HepG2 (cell line): ENCODE measurements around the gene PTPRQ. TPM values are rescaled to one million over a fixed set of nuclear protein-coding genes. Genes with fewer than 3 reads are reported as not detected.

Experiments
- ATAC-seq: fragments of 200-7000 bp; cut with Tn5 transposase; 3 replicates; pipeline ENCODE4 v1.9.1; 2020; ENCODE audit warnings: mild to moderate bottlenecking, moderate library complexity
- BruUV-seq: library from RNA; stranded (reverse); fragments of 400-500 nt; replicated peaks from 2 replicates; lab custom pipeline; 2021; lab: Mats Ljungman, UMichigan
- CTCF ChIA-PET: fragments of 300-600 bp; formaldehyde crosslinking; extraction: SDS; loops from one replicate; lab custom pipeline; 2021; ENCODE audit warnings: low total read pairs, inconsistent platforms, low intra/inter-chr PET ratio; lab: Yijun Ruan, JAX
- POLR2A ChIA-PET: fragments of 350-600 bp; sonication (Branson Sonifier 250); formaldehyde crosslinking; loops from one replicate; lab custom pipeline; 2020; ENCODE audit warnings: antibody characterized with exemption, inconsistent platforms; lab: Yijun Ruan, JAX
- DNase-seq: peaks from one replicate; pipeline ENCODE4 v3.0.0-alpha.2; 2015; ENCODE audit warnings: low spot score
- FAIRE-seq: peaks from 3 replicates; lab custom pipeline; 2011; peaks lifted over from hg19 to GRCh38; lab: Jason Lieb, UNC
- H2AFZ ChIP-seq: one replicate; pipeline ENCODE4 v1.6.1; 2011; ENCODE audit warnings: low read length, inconsistent platforms
- H3K27ac ChIP-seq: fragments of 300-600 bp; 3 replicates; pipeline ENCODE4 v1.8.0; 2011; ENCODE audit warnings: mixed run types, mild to moderate bottlenecking, mixed read lengths, low read length, inconsistent platforms; ENCODE audit not compliant: insufficient read depth; ENCODE audit errors: extremely low read length
- H3K27me3 ChIP-seq, 2 experiments: fragments of 200-600 bp in 1 of 2; 2 replicates in 1 of 2; 3 replicates in 1 of 2; pipeline versions ENCODE4 v1.6.0 to v1.8.0; 2011; ENCODE audit warnings: low read length in 2 of 2, mild to moderate bottlenecking in 2 of 2, moderate library complexity in 2 of 2, inconsistent platforms in 1 of 2; ENCODE audit not compliant: insufficient read depth in 2 of 2, control insufficient read depth in 1 of 2
- H3K36me3 ChIP-seq, 2 experiments: fragments of 200-600 bp in 1 of 2; replicated peaks in 1 of 2; 2 replicates in 1 of 2; 3 replicates in 1 of 2; pipeline versions ENCODE4 v1.5.1 to v1.8.0; 2011; ENCODE audit warnings: low read length in 2 of 2, inconsistent platforms in 1 of 2; ENCODE audit not compliant: insufficient read depth in 2 of 2, control insufficient read depth in 1 of 2
- H3K4me1 ChIP-seq: 2 replicates; pipeline ENCODE4 v1.5.1; 2012; ENCODE audit warnings: low read length, inconsistent platforms; ENCODE audit not compliant: insufficient read depth
- H3K4me2 ChIP-seq: 2 replicates; pipeline ENCODE4 v1.6.0; 2011; ENCODE audit warnings: low read depth, low read length, inconsistent platforms
- H3K4me3 ChIP-seq, 3 experiments: fragments of 200-600 bp in 1 of 3; sonication (generic), shearing (Covaris generic) in 1 of 3; replicated peaks in 1 of 3; 2 replicates each; pipeline ENCODE4 v1.5.1; 2011 to 2016; ENCODE audit warnings: low read length in 3 of 3, inconsistent platforms in 2 of 3, low read depth in 2 of 3, mild to moderate bottlenecking in 2 of 3, control low read depth in 1 of 3, mixed read lengths in 1 of 3; ENCODE audit not compliant: insufficient read depth in 1 of 3
- H3K79me2 ChIP-seq: one replicate; pipeline ENCODE4 v1.6.1; 2011; ENCODE audit warnings: low read length, inconsistent platforms; ENCODE audit not compliant: insufficient read depth
- H3K9ac ChIP-seq: 2 replicates; pipeline ENCODE4 v1.6.0; 2011; ENCODE audit warnings: mild to moderate bottlenecking, low read depth, low read length, inconsistent platforms; ENCODE audit not compliant: insufficient read depth
- H3K9me3 ChIP-seq: 2 replicates; pipeline ENCODE4 v1.5.1; 2012; ENCODE audit warnings: mild to moderate bottlenecking, low read length
- H4K20me1 ChIP-seq: 2 replicates; pipeline ENCODE4 v1.6.0; 2011; ENCODE audit warnings: inconsistent platforms, mild to moderate bottlenecking, low read length, moderate library complexity; ENCODE audit not compliant: insufficient read depth
- EHMT2 ChIP-seq: fragments of 200-600 bp; sonication (generic); IDR thresholded peaks from 2 replicates; pipeline ENCODE4 v1.7.0; 2017; ENCODE audit warnings: antibody characterized with exemption, low read depth, low read length, borderline replicate concordance
- FOXP4 ChIP-seq: sonication (generic); formaldehyde crosslinking; IDR thresholded peaks from 2 replicates; pipeline ENCODE4 v1.4.0; 2020; ENCODE audit warnings: missing genetic modification reagents
- HIC2 ChIP-seq: sonication (generic); formaldehyde crosslinking; IDR thresholded peaks from 2 replicates; pipeline ENCODE4 v1.9.0; 2022; ENCODE audit warnings: low read depth, missing genetic modification reagents
- KAT7 ChIP-seq: IDR thresholded peaks from 2 replicates; pipeline ENCODE4 v1.6.1; 2018; ENCODE audit warnings: borderline replicate concordance, missing compliant biosample characterization
- MAFG ChIP-seq: sonication (generic); formaldehyde crosslinking; IDR thresholded peaks from 2 replicates; pipeline ENCODE4 v1.5.1; 2020; ENCODE audit warnings: mild to moderate bottlenecking, missing genetic modification reagents
- MBD4 ChIP-seq: IDR thresholded peaks from 2 replicates; pipeline ENCODE4 v1.6.1; 2012; ENCODE audit warnings: low read length, inconsistent platforms, borderline replicate concordance
- MIXL1 ChIP-seq: IDR thresholded peaks from 2 replicates; pipeline ENCODE4 v1.6.1; 2016
- NAIF1 ChIP-seq: sonication (generic); formaldehyde crosslinking; IDR thresholded peaks from 2 replicates; pipeline ENCODE4 v1.5.0; 2020; ENCODE audit warnings: mild to moderate bottlenecking, missing genetic modification reagents, borderline replicate concordance
- NFE2 ChIP-seq: sonication (generic); formaldehyde crosslinking; IDR thresholded peaks from 2 replicates; pipeline ENCODE4 v1.4.0; 2020; ENCODE audit warnings: missing genetic modification reagents
- PRDM4 ChIP-seq: sonication (generic); formaldehyde crosslinking; IDR thresholded peaks from 2 replicates; pipeline ENCODE4 v1.9.0; 2021; ENCODE audit warnings: missing genetic modification reagents, borderline replicate concordance
- REL ChIP-seq: sonication (generic); formaldehyde crosslinking; conservative IDR thresholded peaks from 2 replicates; pipeline ENCODE4 v1.8.0; 2022; ENCODE audit warnings: mild to moderate bottlenecking, missing genetic modification reagents, moderate library complexity
- RFXAP ChIP-seq: sonication (generic); formaldehyde crosslinking; IDR thresholded peaks from 2 replicates; pipeline ENCODE4 v1.4.0; 2020; ENCODE audit warnings: missing genetic modification reagents, borderline replicate concordance
- THYN1 ChIP-seq: sonication (generic); formaldehyde crosslinking; IDR thresholded peaks from 2 replicates; pipeline ENCODE4 v1.8.1; 2023; ENCODE audit warnings: low read depth, mild to moderate bottlenecking, moderate library complexity, missing genetic modification reagents, borderline replicate concordance
- ZBTB42 ChIP-seq: sonication (generic); formaldehyde crosslinking; IDR thresholded peaks from 2 replicates; pipeline ENCODE4 v1.5.0; 2020; ENCODE audit warnings: mild to moderate bottlenecking, missing genetic modification reagents
- ZMYM2 ChIP-seq: sonication (generic); formaldehyde crosslinking; IDR thresholded peaks from 2 replicates; pipeline ENCODE4 v1.8.0; 2022; ENCODE audit warnings: mild to moderate bottlenecking, missing genetic modification reagents
- ZNF430 ChIP-seq: sonication (generic); formaldehyde crosslinking; IDR thresholded peaks from 2 replicates; pipeline ENCODE4 v1.9.0; 2021; ENCODE audit warnings: mild to moderate bottlenecking, missing genetic modification reagents
- ZNF451 ChIP-seq: sonication (generic); formaldehyde crosslinking; IDR thresholded peaks from 2 replicates; pipeline ENCODE4 v1.5.0; 2020; ENCODE audit warnings: mild to moderate bottlenecking, missing genetic modification reagents
- ZNF510 ChIP-seq: sonication (generic); formaldehyde crosslinking; IDR thresholded peaks from 2 replicates; pipeline ENCODE4 v1.4.0; 2020; ENCODE audit warnings: low read depth, mild to moderate bottlenecking, missing genetic modification reagents
- WGBS: methylation state at CpG from one replicate; pipeline ENCODE4 v1.1.6; 2017; ENCODE audit warnings: low lambda C conversion rate; 5-methylcytosine and 5-hydroxymethylcytosine counted together
- in situ Hi-C: cut with HindIII; loops from 2 replicates; pipeline ENCODE4 v1.10.0; 2017; ENCODE audit warnings: low pct_unique_long_range_greater_than_20kb; ENCODE audit not compliant: extremely low pct_ligation_motif_present
- intact Hi-C: fragments of 100-400 bp; cut with micrococcal nuclease; formaldehyde crosslinking; loops from one replicate; pipeline ENCODE4 v1.10.0; 2022; ENCODE audit not compliant: unreplicated experiment
- polyA plus RNA-seq, 8 experiments: library from polyadenylated mRNA; depleted of rRNA in 3 of 8; stranded (reverse) in 7 of 8; unstranded in 1 of 8; fragments of >200 nt; fragmentation: Illumina TruSeq in 4 of 8; extraction: Trizol in 4 of 8; gene quantifications; 2 replicates each; pipeline versions ENCODE4 v1.2.1 to v1.2.3, GENCODE V29; 2011 to 2016; ENCODE audit warnings: low read depth in 4 of 8, missing spikeins in 1 of 8, mixed read lengths in 1 of 8; ENCODE audit not compliant: insufficient read depth in 1 of 8
- total RNA-seq, 5 experiments: library from RNA; depleted of rRNA; stranded (reverse); fragments of >200 nt; fragmentation: Illumina TruSeq; extraction: Trizol; gene quantifications; 2 replicates each; pipeline ENCODE4 v1.2.3, GENCODE V29; 2016; ENCODE audit warnings: low read depth in 1 of 5

PTPRQ gene
- total and polyA plus RNA-seq, 2 of the 13 experiments (the other 11 are each of a cell fraction or from before 2014, with no cell fraction given): not detected

DNA sequence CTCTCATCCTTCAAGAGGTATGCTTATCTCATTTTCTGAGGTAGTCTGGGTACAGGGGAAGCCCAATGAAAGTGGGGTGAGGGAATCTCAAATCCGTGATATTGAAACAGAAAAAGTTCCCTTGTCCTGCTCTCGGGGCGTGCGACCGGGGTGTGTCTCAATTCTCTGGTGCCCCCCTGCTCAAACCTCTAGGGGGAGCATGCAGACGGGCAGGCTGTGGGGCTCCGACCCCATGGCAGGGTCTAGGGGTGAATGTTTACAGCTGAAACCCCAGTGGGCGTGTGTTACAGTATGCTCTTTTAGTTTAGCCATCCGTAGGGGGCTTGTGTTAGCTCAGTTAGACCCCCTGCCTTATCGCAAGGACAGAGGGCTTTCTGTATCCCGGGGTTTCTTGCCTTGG is 68.7 kb downstream of the PTPRQ start:
- CTCF ChIA-PET: no interaction called here
- no peak overlapping the region for H3K27ac ChIP-seq
- no peaks in the 10 kb centered on the region for H3K4me1 ChIP-seq
- no peaks in the 10 kb centered on the region for H3K27me3 ChIP-seq
- DNase-seq (no peak), FAIRE-seq (no peak), ATAC-seq (no peak)
- H2AFZ ChIP-seq: no peak overlapping the region
- no peak overlapping the region for H3K9ac ChIP-seq
- in situ Hi-C loops (no loop called here), intact Hi-C loops (no loop called here)
- no peak overlapping the region for H3K4me2 ChIP-seq
- H3K9me3 ChIP-seq: no peaks in the 10 kb centered on the region
- H3K4me3 ChIP-seq: no peak overlapping the region
- no peak for TF ChIP-seq NAIF1 (CRISPR knock-in tag)
- TF ChIP-seq ZMYM2: no peak
- TF ChIP-seq ZNF510: no peak
- no peak for TF ChIP-seq NFE2
- no peak for TF ChIP-seq ZNF430 (CRISPR knock-in tag)
- no peak for TF ChIP-seq FOXP4 (CRISPR knock-in tag)
- TF ChIP-seq KAT7 (CRISPR knock-in tag): no peak
- TF ChIP-seq PRDM4 (CRISPR knock-in tag): no peak
- TF ChIP-seq RFXAP (CRISPR knock-in tag): no peak
- no peak for TF ChIP-seq REL
- TF ChIP-seq MIXL1 (CRISPR knock-in tag): no peak
- TF ChIP-seq THYN1 (CRISPR knock-in tag): no peak
- no peak for TF ChIP-seq ZBTB42
- no peak for TF ChIP-seq EHMT2
- no peak for TF ChIP-seq HIC2 (CRISPR knock-in tag)
- no peak for TF ChIP-seq MAFG (CRISPR knock-in tag)
- no peak for TF ChIP-seq ZNF451
- TF ChIP-seq MBD4: no peak
- 15% methylated on average over 9 of the region's 11 CpGs for WGBS
- no peaks in the 10 kb centered on the region for H3K79me2 ChIP-seq
- H4K20me1 ChIP-seq: no peaks in the 10 kb centered on the region
- no TSS peak for BruUV-seq
- POLR2A ChIA-PET: no interaction called here
- no peaks in the 10 kb centered on the region for H3K36me3 ChIP-seq
